Tibial nerve (tissue), 4 donors: Measurements from ENCODE around the gene ACTL6B.

Experiments
- CTCF ChIP-seq, 5 experiments: fragments of 200-600 bp in 3 of 5; fragments of 450-650 bp in 2 of 5; sonication (generic) in 3 of 5; IDR thresholded peaks; one replicate each; pipeline ENCODE4 v1.5.1; 2016 to 2019; ENCODE audit warnings: antibody characterized with exemption in 5 of 5, mild to moderate bottlenecking in 3 of 5, moderate library complexity in 2 of 5
- EP300 ChIP-seq, 2 donors: sonication (generic); formaldehyde crosslinking; IDR thresholded peaks; one replicate each; pipeline ENCODE4 v1.6.1; 2017; ENCODE audit warnings: antibody characterized with exemption in 2 of 2, mild to moderate bottlenecking in 1 of 2

DNA sequence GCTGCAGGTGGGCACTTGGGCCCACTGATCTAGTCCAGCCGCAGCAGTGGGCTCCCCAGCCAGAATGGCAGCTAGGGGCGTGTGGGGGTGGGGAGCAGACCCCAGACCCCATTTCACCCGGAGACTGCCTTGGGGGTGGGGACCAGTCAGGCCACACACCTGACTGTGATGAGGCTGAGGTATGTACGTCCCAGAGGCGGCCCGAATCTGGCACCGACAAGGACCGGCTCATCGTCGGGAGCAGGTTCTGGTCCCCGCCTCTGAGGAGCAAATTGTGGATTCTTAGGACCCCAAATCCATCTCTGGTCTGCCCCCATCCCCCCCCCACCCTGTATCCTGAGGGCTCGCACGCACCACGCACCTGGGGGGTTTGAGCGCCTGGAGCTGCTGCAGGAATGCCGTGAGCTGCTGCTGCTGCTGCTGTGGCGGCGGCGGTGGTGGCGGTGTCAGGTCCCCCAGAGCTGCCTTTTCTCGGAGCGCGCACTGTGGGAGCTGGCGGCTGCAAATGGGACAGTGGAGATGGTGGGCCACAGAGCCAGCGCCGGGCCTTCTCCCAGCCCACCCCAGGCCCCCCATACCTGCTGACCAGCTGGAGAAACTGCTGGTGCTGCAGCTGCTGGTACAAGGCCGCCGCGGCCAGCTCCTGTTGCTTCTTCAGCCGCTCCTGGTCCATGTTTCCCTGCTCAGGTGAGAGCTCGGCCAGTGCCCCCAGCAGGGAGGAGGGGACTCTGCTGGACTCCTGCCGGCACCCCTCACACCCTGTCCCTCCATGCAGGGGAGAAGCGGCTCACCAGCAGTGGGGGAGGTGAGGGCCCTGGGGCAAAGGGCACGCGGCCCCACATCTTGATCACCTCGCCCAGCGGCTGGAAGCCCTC is 27.6 kb upstream of the ACTL6B start:
- no peak for TF ChIP-seq CTCF (IDR thresholded peaks at IDR 0.05)
- no peak for TF ChIP-seq EP300 (IDR thresholded peaks at IDR 0.05)
